ENCODE measurements around the gene NCOA1.

NCOA1 gene

DNA sequence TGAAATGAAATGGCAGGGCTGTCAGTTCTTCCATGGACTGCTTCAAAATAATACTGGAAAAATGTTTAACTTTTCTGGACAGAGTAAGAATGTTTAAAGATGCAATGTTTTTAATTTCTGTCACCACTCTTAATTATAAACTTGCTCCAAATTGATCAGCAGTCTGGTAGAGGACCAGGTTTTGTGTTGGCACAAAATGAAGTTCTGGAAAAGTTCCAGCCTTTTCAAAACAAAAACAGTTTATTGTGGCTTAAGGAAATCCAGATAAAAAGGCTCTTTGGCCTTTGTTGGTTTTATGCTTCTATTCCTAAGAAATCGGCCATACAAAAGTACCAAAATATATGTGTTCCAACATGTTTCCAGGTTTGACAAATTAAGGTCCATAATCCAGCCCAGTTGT is 253.3 kb downstream of the NCOA1 start:
- no peak for DNase-seq (ENCODE audit: low read depth)

DNA sequence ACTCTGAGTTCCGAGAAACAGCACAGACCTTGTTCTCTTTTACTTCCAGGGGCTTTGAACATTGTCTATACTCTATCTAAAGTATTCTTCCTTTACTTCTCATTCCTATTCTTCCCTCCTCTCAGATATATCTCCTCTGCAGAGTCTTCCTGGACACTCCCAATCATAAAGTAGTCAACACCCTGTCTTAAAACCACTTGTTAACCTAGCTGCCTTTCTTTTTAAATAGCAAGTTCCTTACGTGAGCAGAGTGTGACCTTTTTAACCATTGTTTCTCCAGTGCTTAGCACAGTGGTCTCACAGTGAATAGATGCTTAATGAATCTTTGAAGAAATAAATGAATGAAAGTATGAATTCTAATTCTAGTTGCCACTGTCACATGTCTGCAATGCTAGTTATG is 254.8 kb downstream of the NCOA1 start:
- no peak for DNase-seq (ENCODE audit: low read depth)

DNA sequence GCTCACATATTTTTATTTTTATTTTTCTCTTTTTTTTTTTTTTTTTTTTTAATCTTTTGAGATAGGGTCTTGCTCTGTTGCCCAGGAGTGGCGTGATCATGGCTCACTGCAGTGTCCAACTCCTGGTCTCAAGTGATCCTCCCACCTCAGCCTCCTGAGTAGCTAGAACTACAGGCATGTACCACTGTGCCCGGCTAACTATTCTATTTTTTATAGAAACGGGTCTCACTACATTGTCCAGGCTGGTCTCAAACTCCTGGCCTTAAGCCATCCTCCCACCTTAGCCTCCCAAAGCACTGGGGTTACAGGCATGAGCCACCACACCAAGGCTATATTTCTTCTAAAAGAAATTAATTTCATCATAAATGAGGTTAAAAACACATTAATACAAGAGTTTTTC is 256.2 kb downstream of the NCOA1 start:
- no peak for DNase-seq (ENCODE audit: low read depth)

DNA sequence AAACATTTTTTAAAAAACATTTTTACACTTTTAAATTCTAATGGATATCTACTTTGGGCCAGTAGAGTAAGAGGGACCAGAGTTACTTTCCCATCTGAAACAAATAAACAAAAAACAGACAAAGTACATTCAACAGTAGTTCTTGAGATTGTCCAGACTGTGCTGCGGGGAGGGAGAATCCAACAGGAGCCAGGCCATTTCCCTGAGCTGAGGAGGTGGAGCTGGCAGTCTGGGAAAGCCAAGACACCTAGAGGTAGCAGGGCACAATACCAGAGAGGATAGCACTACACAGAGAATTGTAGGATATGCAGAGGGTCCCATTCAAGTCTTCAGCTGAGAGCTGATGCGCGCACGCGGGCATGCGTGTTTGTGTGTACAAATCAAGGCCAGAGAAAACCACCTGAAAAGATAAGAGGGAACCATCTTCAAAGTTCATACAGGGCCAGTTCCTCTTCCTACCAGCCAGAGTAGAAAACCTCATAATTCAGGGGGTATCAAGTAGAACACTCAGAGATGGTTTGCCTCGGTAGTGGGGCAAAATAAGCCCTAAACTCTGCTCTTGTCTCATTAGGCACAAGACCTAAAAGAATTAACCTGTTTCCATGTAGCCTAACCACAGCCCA is 258.1 kb downstream of the NCOA1 start:
- DNase-seq (ENCODE audit: low read depth): no peak

DNA sequence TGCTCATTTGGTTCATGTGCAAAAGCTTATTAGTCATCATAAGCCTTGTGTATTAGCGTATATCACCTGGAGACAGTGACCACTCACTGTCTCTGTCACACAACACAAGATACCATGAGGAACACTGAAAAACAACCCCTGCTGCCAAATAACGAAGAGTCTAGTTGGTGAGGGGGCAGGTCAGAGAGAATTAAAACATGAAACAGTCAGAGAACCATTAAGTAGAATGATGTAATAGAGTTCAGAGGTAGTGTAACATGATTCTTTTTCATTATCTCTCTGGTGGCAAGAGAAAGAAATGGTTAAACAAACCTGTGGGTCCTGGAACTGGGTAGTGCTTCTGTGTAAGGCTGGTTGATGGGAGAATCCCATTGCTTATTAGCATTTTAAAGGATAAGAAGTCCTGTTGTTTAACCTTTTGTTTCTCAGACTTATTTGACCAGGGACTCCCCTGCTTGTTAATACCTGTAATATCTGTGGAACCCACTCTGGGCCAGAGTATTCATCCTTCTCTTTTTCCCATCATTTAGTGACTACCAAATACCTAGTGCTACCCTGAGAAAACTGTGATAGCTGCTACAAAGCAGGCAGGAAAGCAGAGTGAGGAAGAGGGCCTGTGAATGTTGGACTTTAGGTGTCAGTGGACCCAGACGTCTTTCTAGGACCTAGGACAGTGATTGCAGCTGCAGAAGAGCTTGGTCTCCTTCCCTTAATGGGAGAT is 264.1 kb downstream of the NCOA1 start:
- DNase-seq (ENCODE audit: low read depth): no peak

DNA sequence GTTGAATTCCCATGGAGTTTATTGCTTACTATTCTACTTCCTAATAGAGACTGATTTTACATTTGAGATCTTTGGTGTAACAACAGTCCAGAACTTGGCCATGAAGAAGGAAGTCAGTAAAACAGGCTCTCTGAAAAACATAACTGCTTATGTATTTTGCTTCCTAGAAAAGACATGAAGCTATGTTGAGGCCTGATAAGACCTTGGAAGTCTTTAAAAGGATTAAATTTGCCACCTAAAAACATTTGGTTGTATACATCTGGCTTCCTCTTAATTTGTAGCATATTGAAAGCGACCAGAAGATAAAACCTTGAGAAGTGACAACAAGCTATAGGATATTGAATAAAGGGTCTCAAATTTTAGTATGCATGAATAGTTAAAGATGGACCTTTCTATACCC is 265.7 kb downstream of the NCOA1 start:
- DNase-seq (ENCODE audit: low read depth): no peak

DNA sequence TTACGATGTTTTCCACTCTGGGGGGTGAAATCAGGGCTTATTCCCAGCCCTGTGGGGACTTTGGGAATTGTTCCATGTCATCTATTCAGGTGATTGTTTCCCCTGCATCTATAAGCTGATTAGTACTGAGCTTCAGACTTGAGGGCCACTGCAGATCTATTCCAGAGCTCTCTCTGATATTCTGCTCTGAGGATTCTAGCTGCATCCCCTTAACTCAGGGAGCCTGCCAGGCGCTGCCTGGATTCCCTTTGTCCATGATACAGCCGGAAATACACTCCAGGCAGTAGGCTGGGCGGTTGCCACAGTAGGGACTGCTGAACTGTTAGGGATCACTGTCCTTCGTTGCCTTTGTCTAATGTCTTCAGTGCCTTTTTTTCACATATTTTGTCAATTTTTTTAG is 270.8 kb downstream of the NCOA1 start:
- no peak for DNase-seq (ENCODE audit: low read depth)

DNA sequence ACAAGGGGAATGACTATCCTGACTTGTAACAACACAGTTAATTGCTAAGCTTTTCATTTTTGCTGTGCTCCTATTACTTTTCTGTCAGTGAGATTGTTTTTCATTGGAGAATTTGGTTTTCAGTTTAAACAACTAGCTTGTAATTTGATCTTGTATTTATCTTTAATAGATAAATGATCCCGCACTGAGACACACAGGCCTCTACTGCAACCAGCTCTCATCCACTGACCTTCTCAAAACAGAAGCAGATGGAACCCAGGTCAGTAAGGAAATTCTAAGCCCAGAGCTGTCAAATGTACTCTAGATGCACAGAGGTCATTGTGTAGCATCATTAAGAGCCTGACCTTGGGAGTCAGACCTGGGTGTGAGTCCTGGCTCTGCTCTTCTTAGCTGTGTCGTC is 271.5 kb downstream of the NCOA1 start:
- peak; percentile 32 for DNase-seq (ENCODE audit: low read depth)

DNA sequence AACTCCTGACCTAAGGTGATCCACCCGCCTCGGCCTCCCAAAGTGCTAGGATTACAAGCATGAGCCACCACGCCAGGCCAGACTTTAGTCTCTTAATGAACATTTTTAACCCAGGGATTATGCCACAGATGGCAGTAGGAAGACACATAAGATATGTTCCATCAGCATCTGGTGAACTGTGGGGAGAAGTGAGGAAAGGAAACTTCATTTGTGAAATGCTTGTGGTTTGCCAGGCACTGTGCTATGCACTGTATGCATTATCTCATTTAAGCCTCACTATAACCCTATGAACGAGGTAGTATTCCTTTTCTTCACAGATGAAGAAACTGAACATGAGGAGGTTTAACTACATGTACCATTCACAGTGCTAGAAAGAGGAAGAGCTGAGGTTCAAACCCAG is 272.8 kb downstream of the NCOA1 start:
- peak; percentile 29 for DNase-seq (ENCODE audit: low read depth)

DNA sequence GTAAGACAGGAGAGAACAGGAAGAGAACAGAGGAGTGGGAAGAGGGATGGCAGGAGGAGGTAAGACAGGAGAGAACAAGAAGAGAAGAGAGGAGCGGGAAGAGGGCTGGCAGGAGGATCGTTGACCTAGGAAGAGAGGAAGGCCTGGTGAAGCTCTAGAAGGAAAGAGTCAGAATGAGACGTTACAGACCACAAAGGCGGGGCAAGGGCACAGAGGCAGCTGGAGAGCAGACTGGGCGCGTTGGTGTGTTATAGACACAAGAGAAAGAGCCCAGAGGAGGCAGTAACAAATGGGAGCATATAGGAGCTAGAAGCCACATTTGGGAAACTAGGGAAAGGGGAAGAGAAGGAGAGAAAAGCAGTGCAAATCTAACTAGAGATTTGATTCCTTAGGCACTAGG is 275.6 kb downstream of the NCOA1 start:
- no peak for DNase-seq (ENCODE audit: low read depth)

DNA sequence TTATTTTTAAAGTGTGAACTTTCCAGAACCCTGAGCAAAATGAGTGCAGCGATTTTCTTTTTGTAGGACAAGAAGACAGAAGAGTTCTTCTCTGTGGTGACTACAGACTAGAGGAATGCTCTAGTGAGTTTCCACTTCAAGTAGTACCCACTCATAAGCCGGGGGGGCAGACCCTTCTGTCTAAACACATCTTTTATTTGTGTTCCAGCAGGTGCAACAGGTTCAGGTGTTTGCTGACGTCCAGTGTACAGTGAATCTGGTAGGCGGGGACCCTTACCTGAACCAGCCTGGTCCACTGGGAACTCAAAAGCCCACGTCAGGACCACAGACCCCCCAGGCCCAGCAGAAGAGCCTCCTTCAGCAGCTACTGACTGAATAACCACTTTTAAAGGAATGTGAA is 277.0 kb downstream of the NCOA1 start:
- no peak for DNase-seq (ENCODE audit: low read depth)

DNA sequence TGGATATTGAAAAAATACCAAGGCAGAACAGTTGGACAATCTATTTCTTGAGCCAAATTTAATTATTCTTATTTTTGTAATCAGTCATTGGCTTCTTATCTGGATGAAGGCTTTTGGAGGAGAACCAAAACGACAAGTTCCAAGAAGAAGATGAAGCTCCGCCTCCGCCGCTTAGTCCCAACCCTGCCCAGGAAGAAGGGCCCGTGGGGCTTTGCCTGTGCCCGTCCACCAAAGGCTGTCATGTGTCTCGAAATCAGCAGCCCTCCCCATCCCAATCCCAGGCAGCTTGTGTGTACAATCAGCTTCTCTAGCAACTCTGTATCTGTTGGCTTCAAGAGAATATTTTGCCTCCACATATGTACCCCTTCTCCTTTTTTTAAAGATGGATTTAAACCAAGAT is 277.5 kb downstream of the NCOA1 start:
- no peak for DNase-seq (ENCODE audit: low read depth)

DNA sequence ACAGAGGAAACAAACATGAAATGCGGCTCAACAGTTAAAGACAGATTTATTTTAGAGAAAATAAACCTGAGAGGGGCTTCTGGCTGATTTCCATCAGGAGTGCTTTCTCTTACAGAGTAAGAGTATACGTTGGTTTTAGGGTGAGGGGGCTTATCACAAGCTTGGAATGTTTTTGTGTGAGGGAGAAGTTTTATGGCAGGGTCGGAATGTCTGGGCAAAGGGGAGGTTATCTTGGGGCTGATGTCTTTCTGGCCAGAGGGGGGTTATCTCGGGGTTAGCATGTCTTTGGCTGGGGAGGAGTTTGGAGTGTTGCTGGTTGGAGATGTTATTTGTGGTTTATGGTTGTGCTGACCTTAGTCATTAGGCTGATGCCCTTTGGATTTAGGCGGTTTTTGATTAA is 280.0 kb downstream of the NCOA1 start:
- DNase-seq (ENCODE audit: low read depth): no peak

DNA sequence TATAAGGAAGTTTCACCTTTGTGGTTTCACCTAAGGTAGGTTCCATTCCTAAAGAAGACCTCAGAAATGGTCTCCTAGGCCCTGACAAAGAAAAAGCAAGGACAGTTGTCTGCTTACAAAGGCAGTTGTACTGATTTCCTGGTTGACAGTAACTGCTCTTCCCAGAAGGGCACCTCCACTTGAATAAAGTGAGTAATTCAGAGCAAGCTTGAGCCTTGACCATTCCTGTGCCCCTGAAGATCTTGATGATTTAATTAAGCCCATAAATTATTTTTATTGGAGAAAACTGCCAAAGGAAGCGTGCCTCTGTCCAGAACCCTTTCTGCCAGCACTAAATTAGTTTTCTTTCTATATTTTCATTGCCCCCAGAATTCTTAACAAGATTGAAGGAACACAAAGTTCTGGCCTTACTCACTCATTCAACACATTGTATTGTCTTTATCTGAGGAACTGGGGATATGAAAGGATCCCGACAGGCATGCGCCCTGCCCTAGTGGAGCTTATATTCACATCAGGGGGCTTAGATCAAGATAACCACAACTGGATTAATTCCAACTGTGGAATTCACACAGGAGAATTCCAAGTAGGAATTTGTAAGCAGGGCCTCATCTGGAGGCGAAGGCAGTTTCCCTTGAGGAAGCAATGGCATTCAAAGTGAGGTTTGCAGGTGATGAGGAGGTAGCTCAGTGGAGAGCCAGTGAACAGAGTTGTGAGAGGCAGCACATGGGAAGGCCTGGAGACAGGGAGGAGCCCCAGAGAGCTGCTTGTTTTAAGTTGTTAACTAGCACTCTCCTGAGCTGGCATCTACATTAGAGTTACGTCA is 280.9 kb downstream of the NCOA1 start:
- DNase-seq (ENCODE audit: low read depth): no peak

DNA sequence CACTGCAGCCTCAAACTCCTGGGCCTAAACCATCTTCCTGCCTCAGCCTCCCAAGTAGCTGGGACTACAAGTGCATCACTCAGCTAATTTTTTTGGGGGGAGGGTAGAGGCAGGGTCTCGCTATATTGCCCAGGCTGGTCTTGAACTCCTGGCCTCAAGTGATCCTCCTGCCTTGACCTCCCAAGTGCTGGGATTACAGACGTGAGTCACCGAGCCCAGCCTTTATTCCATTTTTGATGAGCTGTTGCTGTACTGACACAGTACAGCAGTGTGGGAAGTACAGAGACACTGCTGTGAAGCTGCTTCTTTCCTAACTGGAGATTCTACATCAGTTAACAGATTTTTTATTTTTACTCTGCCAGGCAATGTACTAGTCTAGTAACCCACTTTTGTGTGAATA is 283.3 kb downstream of the NCOA1 start:
- no peak for DNase-seq (ENCODE audit: low read depth)

DNA sequence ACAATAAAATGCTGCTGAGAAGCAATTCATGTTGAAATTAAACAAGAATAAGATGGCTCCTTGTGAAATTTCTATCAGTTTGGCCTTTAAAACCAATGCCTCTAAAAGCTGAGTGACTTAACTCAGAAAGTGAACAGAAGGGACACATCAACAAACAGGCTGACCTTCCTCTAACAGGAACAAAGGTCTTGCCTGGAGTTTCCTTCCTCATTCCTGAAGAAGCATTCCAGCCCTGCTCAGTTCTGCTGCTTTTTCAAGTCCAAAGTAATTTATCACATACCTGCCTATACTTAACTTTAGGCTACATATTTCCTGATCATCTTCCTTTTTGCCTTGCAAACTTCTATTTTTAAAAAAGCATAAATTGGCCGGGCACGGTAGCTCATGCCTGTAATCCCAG is 288.1 kb downstream of the NCOA1 start:
- no peak for DNase-seq (ENCODE audit: low read depth)

DNA sequence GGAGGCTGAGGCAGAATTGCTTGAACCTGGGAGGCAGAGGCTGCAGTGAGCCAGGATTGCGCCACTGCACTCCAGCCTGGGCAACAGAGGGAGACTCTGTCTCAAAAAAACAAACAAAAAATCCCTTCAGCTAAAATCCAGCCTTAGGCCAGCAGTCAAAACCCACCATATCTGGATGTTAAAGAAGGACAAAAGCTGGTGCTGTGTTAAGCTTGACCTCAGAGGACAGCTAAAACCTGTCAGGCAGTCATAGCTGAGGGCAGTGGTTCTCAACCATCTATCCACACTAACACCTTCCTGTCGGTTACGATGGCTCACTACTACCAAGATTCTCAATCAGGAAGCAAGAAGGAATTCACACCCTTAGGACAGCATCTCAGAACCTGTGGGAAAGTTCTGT is 292.6 kb downstream of the NCOA1 start:
- DNase-seq (ENCODE audit: low read depth): no peak

DNA sequence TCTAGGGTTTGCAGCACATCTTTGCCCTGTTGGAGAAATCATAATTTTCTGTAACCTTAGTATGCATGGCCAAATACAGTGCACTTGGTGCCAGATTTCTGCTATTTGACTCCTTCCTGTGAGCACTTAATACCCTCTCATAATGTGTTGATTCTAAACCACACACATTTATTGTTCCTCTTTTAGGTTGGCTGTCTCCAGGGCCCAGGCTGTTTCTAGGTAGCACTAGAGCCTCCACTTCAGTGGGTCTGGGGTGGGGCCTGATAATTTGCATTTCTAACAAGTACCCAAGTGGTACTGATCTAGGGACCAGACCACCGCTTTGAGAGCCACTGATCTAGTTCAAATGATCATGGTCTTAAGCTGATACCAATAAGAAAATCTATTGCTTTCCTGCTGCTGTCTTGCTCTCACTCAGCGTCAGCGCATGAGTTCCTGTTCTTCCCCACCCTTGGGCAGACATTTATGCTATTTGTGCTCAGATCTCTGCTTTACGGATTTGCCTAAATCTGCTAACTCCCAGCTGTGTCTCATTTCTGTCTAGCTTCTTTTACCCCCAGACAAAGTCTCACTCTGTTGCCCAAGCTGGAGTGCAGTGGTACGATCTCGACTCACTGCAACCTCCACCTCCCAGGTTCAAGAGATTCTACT is 294.7 kb downstream of the NCOA1 start:
- DNase-seq (ENCODE audit: low read depth): no peak

DNA sequence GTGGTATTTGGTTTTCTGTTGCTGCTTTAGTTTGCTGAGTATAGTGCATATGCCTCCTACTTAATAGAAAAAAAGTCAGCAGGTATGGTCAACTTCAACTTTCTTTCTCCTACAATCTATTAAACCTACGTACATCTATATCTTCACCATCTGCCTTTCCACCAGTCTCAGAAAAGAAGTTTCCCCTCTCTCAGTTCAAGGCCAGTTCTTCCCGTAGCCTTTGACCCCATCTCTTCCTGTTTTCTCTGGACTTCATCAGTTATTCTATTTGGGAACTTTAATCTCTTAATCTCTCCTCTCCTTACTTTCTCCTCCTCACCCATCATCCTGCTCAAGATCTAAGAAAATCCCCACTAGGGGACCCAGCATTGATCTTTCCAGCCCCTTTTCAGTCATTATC is 296.5 kb downstream of the NCOA1 start:
- DNase-seq (ENCODE audit: low read depth): no peak

DNA sequence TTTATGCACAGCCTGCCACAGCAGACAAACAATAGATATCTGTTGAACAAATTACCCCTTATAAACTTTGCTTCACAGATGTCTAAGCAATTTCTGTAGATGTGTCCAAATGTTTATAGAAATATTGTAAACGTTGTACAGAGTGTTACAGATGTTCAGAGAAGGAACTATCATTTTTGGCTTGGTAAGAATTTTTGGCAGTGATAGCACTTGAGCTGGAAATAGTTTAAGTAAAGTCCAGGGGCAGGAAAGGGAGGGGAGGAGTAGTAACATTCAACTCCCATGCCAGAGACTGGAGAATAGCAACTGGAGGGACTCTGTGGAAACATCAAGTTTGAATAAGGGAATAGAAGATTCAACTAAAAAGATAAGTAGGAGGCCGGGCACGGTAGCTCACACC is 297.8 kb downstream of the NCOA1 start:
- DNase-seq (ENCODE audit: low read depth): no peak

DNA sequence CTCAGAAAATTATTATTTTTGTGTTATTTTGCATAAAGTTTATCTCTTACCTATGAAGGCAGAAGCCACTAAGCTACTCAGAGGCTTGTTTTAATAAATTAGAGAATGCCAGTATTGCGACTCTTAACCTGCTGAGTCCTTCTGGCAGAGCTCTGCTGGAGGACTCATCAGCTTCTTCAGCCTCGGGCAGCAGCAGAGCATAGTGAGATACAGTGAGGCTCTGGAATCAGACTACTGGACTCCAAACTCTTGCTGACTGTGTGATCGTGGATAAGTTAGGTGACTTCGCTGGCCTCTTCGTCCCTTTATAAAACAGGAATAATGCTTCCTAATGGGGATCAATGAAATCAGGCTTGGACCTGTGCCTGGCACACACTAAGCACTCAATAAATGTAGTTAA is 300.4 kb downstream of the NCOA1 start:
- DNase-seq (ENCODE audit: low read depth): no peak

DNA sequence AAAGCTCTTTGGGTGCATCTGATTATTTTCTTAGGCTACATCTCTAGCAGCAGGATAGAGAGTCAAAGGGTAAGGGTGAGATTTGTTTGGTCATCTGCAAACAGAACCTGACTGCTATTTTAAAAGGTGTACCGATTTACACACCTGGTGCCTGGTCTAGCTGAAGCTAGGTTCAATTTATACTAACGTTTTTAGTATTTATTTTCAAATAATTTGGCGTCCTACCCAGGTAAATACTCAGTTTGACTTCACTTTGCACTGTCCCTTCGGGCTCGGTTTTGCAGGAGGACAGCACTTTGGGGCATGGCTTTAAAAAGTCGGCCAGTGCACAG is 301.5 kb downstream of the NCOA1 start:
- DNase-seq (ENCODE audit: low read depth): no peak

Measured in iris pigment epithelial cell (primary cell).